WTC11 (cell line): ENCODE data around the gene IPPK. TPM values are rescaled to one million over a fixed set of nuclear protein-coding genes. Genes with fewer than 3 reads are reported as not detected.

Source experiments
- ATAC-seq: fragments of 200-7000 bp; cut with Tn5 transposase; 2 replicates; pipeline ENCODE4 v1.10.0; 2021; ENCODE audit warnings: mild to moderate bottlenecking, moderate library complexity
- CTCF ChIA-PET: fragments of 300-600 bp; sonication (Branson Sonifier 250); formaldehyde crosslinking; loops from one replicate; lab custom pipeline; 2021; ENCODE audit warnings: antibody characterized with exemption; lab: Charles Lee
- POLR2A ChIA-PET: fragments of 350-600 bp; sonication (Branson Sonifier 250); formaldehyde crosslinking; loops from one replicate; lab custom pipeline; 2021; ENCODE audit warnings: antibody characterized with exemption; lab: Charles Lee
- DNase-seq: peaks from one replicate; pipeline ENCODE4 v3.0.0; 2021; ENCODE audit warnings: low spot score
- H3K27ac Mint-ChIP-seq: 2 replicates; pipeline ENCODE4 v1.8.0; 2021; ENCODE audit warnings: mixed read lengths
- H3K27me3 Mint-ChIP-seq: 2 replicates; pipeline ENCODE4 v1.8.0; 2021; ENCODE audit warnings: low read depth, mild to moderate bottlenecking, moderate library complexity, mixed read lengths
- H3K36me3 Mint-ChIP-seq: 2 replicates; pipeline ENCODE4 v1.8.0; 2021; ENCODE audit warnings: mixed read lengths
- H3K4me1 Mint-ChIP-seq: 2 replicates; pipeline ENCODE4 v1.8.0; 2022; ENCODE audit warnings: mixed read lengths
- H3K4me3 Mint-ChIP-seq: 2 replicates; pipeline ENCODE4 v1.8.0; 2021; ENCODE audit warnings: mild to moderate bottlenecking, moderate library complexity, mixed read lengths
- H3K9me3 Mint-ChIP-seq: 2 replicates; pipeline ENCODE4 v1.8.0; 2021; ENCODE audit warnings: mixed read lengths
- CBFB ChIP-seq: sonication (generic); formaldehyde crosslinking; IDR thresholded peaks from 2 replicates; pipeline ENCODE4 v1.8.1; 2022; ENCODE audit warnings: mild to moderate bottlenecking, low read depth, missing genetic modification reagents
- CREB1 ChIP-seq: sonication (generic); formaldehyde crosslinking; IDR thresholded peaks from 2 replicates; pipeline ENCODE4 v1.8.0; 2023; ENCODE audit warnings: mild to moderate bottlenecking, missing genetic modification reagents
- CREM ChIP-seq: sonication (generic); formaldehyde crosslinking; IDR thresholded peaks from 2 replicates; pipeline ENCODE4 v1.8.1; 2022; ENCODE audit warnings: mild to moderate bottlenecking, missing genetic modification reagents, moderate library complexity
- FOXK1 ChIP-seq: sonication (generic); formaldehyde crosslinking; IDR thresholded peaks from 2 replicates; pipeline ENCODE4 v1.8.0; 2022; ENCODE audit warnings: mild to moderate bottlenecking, moderate library complexity, missing genetic modification reagents
- KAT7 ChIP-seq: sonication (generic); formaldehyde crosslinking; IDR thresholded peaks from 2 replicates; pipeline ENCODE4 v1.8.1; 2023; ENCODE audit warnings: missing genetic modification reagents, mild to moderate bottlenecking, borderline replicate concordance
- NFE2L1 ChIP-seq: sonication (generic); formaldehyde crosslinking; IDR thresholded peaks from 2 replicates; pipeline ENCODE4 v1.8.1; 2023; ENCODE audit warnings: missing genetic modification reagents
- OVOL2 ChIP-seq: fragments of 250-450 bp; sonication (Bioruptor Pico); IDR thresholded peaks from 2 replicates; pipeline ENCODE4 v1.9.0; 2021; ENCODE audit warnings: mild to moderate bottlenecking, borderline replicate concordance
- SOX15 ChIP-seq: fragments of 250-450 bp; sonication (Bioruptor Pico); IDR thresholded peaks from 2 replicates; pipeline ENCODE4 v1.9.0; 2021; ENCODE audit warnings: mild to moderate bottlenecking
- ZNF138 ChIP-seq: sonication (generic); formaldehyde crosslinking; conservative IDR thresholded peaks from 2 replicates; pipeline ENCODE4 v1.8.1; 2022; ENCODE audit warnings: mild to moderate bottlenecking, moderate library complexity, missing genetic modification reagents
- ZNF416 ChIP-seq: fragments of 250-450 bp; sonication (Bioruptor Pico); IDR thresholded peaks from 2 replicates; pipeline ENCODE4 v1.9.0; 2021; ENCODE audit warnings: mild to moderate bottlenecking, inconsistent platforms
- total RNA-seq: library from RNA; stranded (reverse); gene quantifications from 3 replicates; pipeline ENCODE4 v1.2.3, GENCODE V29; 2021
- TF ChIP-seq, protein P1 (sequence below): fragments of 250-450 bp; sonication (Bioruptor Pico); IDR thresholded peaks from 2 replicates; pipeline ENCODE4 v2.1.2; 2022; ENCODE audit warnings: mild to moderate bottlenecking, moderate library complexity
- TF ChIP-seq, protein P2 (sequence below): fragments of 250-450 bp; sonication (Bioruptor Pico); conservative IDR thresholded peaks from 2 replicates; pipeline ENCODE4 v1.9.0; 2021; ENCODE audit warnings: mild to moderate bottlenecking
- TF ChIP-seq, protein P3 (sequence below): fragments of 200-600 bp; IDR thresholded peaks from 2 replicates; pipeline ENCODE4 v1.8.0; 2022; ENCODE audit warnings: antibody characterized with exemption
- TF ChIP-seq, protein P4 (sequence below): sonication (generic); formaldehyde crosslinking; IDR thresholded peaks from 2 replicates; pipeline ENCODE4 v1.8.0; 2023; ENCODE audit warnings: missing genetic modification reagents, mild to moderate bottlenecking, borderline replicate concordance
- TF ChIP-seq, protein P5 (sequence below): sonication (generic); formaldehyde crosslinking; IDR thresholded peaks from 2 replicates; pipeline ENCODE4 v1.8.1; 2023; ENCODE audit warnings: mild to moderate bottlenecking, missing genetic modification reagents
- TF ChIP-seq, protein P6 (sequence below): sonication (generic); formaldehyde crosslinking; IDR thresholded peaks from 2 replicates; pipeline ENCODE4 v1.8.1; 2023; ENCODE audit warnings: mild to moderate bottlenecking, missing genetic modification reagents, moderate library complexity
- TF ChIP-seq, protein P7 (sequence below): fragments of 250-450 bp; sonication (Bioruptor Pico); IDR thresholded peaks from 2 replicates; pipeline ENCODE4 v1.9.0; 2021; ENCODE audit warnings: mild to moderate bottlenecking, borderline replicate concordance

IPPK gene
- total RNA-seq, 1 experiment from 2014 or later = 8.6 TPM

DNA sequence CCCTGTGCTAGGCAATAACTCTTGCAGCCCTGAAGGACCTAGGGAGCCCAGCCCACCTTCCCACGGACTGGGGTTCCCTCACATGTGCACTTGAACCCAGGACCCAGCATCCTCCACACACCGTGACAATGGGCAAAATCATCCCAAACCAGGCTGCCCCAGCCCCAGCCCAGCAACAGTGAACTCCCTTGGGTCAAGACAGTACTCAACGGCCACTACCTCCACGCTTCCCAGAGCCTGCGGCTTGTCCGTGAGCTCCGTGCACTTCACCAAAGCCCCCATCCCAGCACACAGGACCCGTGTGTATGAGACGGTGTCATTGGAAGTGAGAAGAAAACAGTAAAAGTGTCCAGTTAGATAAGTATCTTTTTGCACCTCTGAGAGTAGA is 55.8 kb downstream of the IPPK start:
- Mint-ChIP-seq H3K27me3 (no peaks in the 10 kb centered on the region), H3K36me3 (peaks cover 38% of the 10 kb centered on the region)
- no peak for DNase-seq
- CTCF ChIA-PET = no interaction called here
- TF ChIP-seq, protein P1, sequence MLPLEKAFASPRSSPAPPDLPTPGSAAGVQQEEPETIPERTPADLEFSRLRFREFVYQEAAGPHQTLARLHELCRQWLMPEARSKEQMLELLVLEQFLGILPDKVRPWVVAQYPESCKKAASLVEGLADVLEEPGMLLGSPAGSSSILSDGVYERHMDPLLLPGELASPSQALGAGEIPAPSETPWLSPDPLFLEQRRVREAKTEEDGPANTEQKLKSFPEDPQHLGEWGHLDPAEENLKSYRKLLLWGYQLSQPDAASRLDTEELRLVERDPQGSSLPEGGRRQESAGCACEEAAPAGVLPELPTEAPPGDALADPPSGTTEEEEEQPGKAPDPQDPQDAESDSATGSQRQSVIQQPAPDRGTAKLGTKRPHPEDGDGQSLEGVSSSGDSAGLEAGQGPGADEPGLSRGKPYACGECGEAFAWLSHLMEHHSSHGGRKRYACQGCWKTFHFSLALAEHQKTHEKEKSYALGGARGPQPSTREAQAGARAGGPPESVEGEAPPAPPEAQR (CRISPR knock-in tag) = no peak
- no peak for TF ChIP-seq CREM (CRISPR knock-in tag)
- no peak for TF ChIP-seq KAT7 (CRISPR knock-in tag)
- TF ChIP-seq, protein P2, sequence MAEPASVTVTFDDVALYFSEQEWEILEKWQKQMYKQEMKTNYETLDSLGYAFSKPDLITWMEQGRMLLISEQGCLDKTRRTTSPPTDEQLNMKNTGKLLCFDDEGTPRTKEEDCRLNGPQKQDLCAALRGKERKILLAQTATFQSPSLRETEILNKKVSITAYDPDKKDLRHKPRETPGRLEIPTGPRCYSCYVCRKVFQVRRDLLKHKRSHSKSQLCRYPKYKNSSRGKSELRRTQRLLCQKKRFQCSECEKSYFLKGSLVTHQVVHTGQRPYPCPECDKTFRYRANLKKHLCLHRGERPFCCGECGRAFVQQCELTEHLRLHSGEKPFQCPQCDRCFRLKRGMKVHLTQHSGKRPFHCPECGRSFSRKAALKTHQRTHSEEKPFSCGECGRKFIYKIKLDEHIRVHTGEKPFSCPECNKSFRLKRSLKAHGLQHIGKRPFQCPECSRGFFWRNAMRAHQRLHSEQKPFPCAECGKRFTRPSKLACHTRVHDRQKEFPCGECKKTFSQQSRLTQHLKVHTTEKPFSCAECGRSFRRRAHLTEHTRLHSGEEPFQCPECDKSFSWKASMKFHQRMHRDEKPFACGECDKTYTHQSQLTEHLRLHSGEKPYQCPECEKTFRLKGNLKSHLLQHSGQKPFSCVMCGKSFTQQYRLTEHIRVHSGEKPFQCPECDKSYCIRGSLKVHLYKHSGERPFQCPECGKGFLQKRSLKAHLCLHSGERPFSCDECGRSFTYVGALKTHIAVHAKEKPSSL (CRISPR knock-in tag) = no peak
- TF ChIP-seq, protein P3, sequence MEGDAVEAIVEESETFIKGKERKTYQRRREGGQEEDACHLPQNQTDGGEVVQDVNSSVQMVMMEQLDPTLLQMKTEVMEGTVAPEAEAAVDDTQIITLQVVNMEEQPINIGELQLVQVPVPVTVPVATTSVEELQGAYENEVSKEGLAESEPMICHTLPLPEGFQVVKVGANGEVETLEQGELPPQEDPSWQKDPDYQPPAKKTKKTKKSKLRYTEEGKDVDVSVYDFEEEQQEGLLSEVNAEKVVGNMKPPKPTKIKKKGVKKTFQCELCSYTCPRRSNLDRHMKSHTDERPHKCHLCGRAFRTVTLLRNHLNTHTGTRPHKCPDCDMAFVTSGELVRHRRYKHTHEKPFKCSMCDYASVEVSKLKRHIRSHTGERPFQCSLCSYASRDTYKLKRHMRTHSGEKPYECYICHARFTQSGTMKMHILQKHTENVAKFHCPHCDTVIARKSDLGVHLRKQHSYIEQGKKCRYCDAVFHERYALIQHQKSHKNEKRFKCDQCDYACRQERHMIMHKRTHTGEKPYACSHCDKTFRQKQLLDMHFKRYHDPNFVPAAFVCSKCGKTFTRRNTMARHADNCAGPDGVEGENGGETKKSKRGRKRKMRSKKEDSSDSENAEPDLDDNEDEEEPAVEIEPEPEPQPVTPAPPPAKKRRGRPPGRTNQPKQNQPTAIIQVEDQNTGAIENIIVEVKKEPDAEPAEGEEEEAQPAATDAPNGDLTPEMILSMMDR = no peak
- TF ChIP-seq ZNF416 = no peak
- TF ChIP-seq FOXK1 (CRISPR knock-in tag) = no peak
- TF ChIP-seq, protein P4, sequence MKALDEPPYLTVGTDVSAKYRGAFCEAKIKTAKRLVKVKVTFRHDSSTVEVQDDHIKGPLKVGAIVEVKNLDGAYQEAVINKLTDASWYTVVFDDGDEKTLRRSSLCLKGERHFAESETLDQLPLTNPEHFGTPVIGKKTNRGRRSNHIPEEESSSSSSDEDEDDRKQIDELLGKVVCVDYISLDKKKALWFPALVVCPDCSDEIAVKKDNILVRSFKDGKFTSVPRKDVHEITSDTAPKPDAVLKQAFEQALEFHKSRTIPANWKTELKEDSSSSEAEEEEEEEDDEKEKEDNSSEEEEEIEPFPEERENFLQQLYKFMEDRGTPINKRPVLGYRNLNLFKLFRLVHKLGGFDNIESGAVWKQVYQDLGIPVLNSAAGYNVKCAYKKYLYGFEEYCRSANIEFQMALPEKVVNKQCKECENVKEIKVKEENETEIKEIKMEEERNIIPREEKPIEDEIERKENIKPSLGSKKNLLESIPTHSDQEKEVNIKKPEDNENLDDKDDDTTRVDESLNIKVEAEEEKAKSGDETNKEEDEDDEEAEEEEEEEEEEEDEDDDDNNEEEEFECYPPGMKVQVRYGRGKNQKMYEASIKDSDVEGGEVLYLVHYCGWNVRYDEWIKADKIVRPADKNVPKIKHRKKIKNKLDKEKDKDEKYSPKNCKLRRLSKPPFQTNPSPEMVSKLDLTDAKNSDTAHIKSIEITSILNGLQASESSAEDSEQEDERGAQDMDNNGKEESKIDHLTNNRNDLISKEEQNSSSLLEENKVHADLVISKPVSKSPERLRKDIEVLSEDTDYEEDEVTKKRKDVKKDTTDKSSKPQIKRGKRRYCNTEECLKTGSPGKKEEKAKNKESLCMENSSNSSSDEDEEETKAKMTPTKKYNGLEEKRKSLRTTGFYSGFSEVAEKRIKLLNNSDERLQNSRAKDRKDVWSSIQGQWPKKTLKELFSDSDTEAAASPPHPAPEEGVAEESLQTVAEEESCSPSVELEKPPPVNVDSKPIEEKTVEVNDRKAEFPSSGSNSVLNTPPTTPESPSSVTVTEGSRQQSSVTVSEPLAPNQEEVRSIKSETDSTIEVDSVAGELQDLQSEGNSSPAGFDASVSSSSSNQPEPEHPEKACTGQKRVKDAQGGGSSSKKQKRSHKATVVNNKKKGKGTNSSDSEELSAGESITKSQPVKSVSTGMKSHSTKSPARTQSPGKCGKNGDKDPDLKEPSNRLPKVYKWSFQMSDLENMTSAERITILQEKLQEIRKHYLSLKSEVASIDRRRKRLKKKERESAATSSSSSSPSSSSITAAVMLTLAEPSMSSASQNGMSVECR (CRISPR knock-in tag) = no peak
- TF ChIP-seq, protein P5, sequence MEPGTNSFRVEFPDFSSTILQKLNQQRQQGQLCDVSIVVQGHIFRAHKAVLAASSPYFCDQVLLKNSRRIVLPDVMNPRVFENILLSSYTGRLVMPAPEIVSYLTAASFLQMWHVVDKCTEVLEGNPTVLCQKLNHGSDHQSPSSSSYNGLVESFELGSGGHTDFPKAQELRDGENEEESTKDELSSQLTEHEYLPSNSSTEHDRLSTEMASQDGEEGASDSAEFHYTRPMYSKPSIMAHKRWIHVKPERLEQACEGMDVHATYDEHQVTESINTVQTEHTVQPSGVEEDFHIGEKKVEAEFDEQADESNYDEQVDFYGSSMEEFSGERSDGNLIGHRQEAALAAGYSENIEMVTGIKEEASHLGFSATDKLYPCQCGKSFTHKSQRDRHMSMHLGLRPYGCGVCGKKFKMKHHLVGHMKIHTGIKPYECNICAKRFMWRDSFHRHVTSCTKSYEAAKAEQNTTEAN (CRISPR knock-in tag) = no peak
- no peak for TF ChIP-seq CREB1 (CRISPR knock-in tag)
- TF ChIP-seq, all 79 proteins: peak for 0
- Mint-ChIP-seq H3K4me3 (no peak overlapping the region), H3K4me1 (no peaks in the 10 kb centered on the region), H3K27ac (no peak overlapping the region), H3K9me3 (no peaks in the 10 kb centered on the region)
- POLR2A ChIA-PET = no interaction called here
- ATAC-seq = no peak

DNA sequence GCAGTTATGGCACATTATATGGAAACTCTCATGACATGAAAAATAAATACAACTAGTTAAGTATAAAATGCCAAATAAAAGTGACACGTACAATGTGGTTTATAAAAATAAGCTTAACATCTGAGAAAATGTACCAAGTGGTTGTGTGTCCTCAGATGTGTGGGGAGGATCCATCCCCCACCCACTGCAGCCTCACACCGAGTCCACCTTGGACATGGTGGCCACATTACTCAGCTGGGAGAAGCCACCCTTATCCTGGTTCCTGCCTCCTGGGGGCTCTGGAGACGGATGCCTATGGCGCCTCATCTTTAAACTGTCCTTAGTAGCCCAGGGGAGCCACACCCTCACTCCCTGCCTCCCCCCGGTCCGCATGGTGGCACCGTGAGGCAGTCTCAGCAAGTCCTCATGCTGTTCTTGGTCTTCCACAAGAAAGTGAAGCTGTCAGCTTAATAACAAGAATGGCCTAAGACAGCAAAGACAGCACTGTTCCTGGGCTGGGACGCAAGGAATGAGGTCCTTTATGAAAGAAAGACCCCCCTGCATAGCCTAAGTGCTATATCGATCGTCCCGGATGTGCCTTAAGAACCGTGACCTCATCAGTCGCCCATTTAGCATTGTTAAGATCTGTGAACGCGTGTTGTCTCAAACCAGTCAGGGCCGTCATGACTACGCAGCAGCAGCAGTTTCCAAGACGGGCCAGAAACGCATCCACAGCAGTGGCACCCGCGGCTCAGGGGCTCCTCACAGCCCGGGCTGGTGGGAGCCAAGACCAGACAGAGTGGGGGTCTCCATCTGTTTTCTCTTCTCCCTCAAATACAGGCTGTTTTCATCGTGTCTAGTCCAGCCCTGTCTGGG is 56.4 kb downstream of the IPPK start:
- no peaks in the 10 kb centered on the region for H3K9me3 Mint-ChIP-seq
- ChIA-PET POLR2A (no interaction called here), CTCF (no interaction called here)
- H3K4me1 Mint-ChIP-seq = no peaks in the 10 kb centered on the region
- no peak overlapping the region for H3K27ac Mint-ChIP-seq
- ATAC-seq (no peak), DNase-seq (no peak)
- peaks cover 33% of the 10 kb centered on the region for H3K36me3 Mint-ChIP-seq
- no peak overlapping the region for H3K4me3 Mint-ChIP-seq
- H3K27me3 Mint-ChIP-seq = no peaks in the 10 kb centered on the region
- TF ChIP-seq ZNF138 (CRISPR knock-in tag) (no peak), KAT7 (CRISPR knock-in tag) (no peak), OVOL2 (no peak), FOXK1 (CRISPR knock-in tag) (no peak), NFE2L1 (CRISPR knock-in tag) (no peak), SOX15 (CRISPR knock-in tag) (no peak), CBFB (CRISPR knock-in tag) (no peak)
- TF ChIP-seq, protein P6, sequence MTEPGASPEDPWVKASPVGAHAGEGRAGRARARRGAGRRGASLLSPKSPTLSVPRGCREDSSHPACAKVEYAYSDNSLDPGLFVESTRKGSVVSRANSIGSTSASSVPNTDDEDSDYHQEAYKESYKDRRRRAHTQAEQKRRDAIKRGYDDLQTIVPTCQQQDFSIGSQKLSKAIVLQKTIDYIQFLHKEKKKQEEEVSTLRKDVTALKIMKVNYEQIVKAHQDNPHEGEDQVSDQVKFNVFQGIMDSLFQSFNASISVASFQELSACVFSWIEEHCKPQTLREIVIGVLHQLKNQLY (CRISPR knock-in tag) = no peak
- TF ChIP-seq, protein P7, sequence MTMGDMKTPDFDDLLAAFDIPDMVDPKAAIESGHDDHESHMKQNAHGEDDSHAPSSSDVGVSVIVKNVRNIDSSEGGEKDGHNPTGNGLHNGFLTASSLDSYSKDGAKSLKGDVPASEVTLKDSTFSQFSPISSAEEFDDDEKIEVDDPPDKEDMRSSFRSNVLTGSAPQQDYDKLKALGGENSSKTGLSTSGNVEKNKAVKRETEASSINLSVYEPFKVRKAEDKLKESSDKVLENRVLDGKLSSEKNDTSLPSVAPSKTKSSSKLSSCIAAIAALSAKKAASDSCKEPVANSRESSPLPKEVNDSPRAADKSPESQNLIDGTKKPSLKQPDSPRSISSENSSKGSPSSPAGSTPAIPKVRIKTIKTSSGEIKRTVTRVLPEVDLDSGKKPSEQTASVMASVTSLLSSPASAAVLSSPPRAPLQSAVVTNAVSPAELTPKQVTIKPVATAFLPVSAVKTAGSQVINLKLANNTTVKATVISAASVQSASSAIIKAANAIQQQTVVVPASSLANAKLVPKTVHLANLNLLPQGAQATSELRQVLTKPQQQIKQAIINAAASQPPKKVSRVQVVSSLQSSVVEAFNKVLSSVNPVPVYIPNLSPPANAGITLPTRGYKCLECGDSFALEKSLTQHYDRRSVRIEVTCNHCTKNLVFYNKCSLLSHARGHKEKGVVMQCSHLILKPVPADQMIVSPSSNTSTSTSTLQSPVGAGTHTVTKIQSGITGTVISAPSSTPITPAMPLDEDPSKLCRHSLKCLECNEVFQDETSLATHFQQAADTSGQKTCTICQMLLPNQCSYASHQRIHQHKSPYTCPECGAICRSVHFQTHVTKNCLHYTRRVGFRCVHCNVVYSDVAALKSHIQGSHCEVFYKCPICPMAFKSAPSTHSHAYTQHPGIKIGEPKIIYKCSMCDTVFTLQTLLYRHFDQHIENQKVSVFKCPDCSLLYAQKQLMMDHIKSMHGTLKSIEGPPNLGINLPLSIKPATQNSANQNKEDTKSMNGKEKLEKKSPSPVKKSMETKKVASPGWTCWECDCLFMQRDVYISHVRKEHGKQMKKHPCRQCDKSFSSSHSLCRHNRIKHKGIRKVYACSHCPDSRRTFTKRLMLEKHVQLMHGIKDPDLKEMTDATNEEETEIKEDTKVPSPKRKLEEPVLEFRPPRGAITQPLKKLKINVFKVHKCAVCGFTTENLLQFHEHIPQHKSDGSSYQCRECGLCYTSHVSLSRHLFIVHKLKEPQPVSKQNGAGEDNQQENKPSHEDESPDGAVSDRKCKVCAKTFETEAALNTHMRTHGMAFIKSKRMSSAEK = no peak
